Hematopoietic multipotent progenitor cell treated with erythropoietin and hydrocortisone succinate and interleukin-3 and kit ligand, for 15 days (in vitro differentiated cells): ENCODE measurements around the gene CCDC112.

Experiments
- DNase-seq: peaks from one replicate; pipeline ENCODE4 v3.0.0-alpha.2; 2015; ENCODE audit warnings: low spot score

CCDC112 gene

GRCh38 chr5:115317320-115317719 is 20.9 kb upstream of the CCDC112 start:
- no peak for DNase-seq

GRCh38 chr5:115313632-115314031 is 17.2 kb upstream of the CCDC112 start:
- DNase-seq, result no peak

- no peak for DNase-seq
Observed at GRCh38 chr5:115313052-115313451, 16.6 kb upstream of the CCDC112 start.

GRCh38 chr5:115309751-115310370 is 13.4 kb upstream of the CCDC112 start:
- peak; percentile 63 for DNase-seq

- DNase-seq, result no peak
Observed at GRCh38 chr5:115308815-115309214, 12.4 kb upstream of the CCDC112 start.

- DNase-seq, result no peak
Observed at GRCh38 chr5:115306011-115306536, 9.6 kb upstream of the CCDC112 start.

GRCh38 chr5:115304496-115304895 is 8.0 kb upstream of the CCDC112 start:
- no peak for DNase-seq

GRCh38 chr5:115298811-115299210 is 2.4 kb upstream of the CCDC112 start:
- DNase-seq, result no peak

- no peak for DNase-seq
Observed at GRCh38 chr5:115297031-115297430, 577 bp upstream of the CCDC112 start.

- no peak for DNase-seq
Observed at GRCh38 chr5:115295777-115296123, 704 bp downstream of the CCDC112 start.

- DNase-seq, result no peak
Observed at GRCh38 chr5:115291397-115291796, 5.1 kb downstream of the CCDC112 start.

- no peak for DNase-seq
Observed at GRCh38 chr5:115289104-115289503, 7.3 kb downstream of the CCDC112 start.

- DNase-seq, result no peak
Observed at GRCh38 chr5:115284021-115284420, 12.4 kb downstream of the CCDC112 start.

GRCh38 chr5:115282131-115282530 is 14.3 kb downstream of the CCDC112 start:
- no peak for DNase-seq

- DNase-seq, result no peak
Observed at GRCh38 chr5:115274584-115274983, 21.9 kb downstream of the CCDC112 start.

- DNase-seq, result no peak
Observed at GRCh38 chr5:115272297-115272958, 24.0 kb downstream of the CCDC112 start.

- no peak for DNase-seq
Observed at GRCh38 chr5:115271295-115272050, 25.0 kb downstream of the CCDC112 start.

- no peak for DNase-seq
Observed at GRCh38 chr5:115267617-115268016, 28.8 kb downstream of the CCDC112 start.

GRCh38 chr5:115265220-115265619 is 31.2 kb downstream of the CCDC112 start:
- DNase-seq, result no peak

GRCh38 chr5:115264786-115265185 is 31.7 kb downstream of the CCDC112 start:
- DNase-seq, result no peak

- DNase-seq, result no peak
Observed at GRCh38 chr5:115263078-115263380, 33.4 kb downstream of the CCDC112 start.

GRCh38 chr5:115262321-115263077 is 34.0 kb downstream of the CCDC112 start, which contains the start of gene PGGT1B:
PGGT1B (minus strand) TSS chr5:115262877; CDS start chr5:115262851, 26 bp downstream.
- peak; percentile 41 for DNase-seq

- peak; percentile 23 for DNase-seq
Observed at GRCh38 chr5:115262011-115262320, 34.5 kb downstream of the CCDC112 start.
